Sigmoid colon (tissue), 7 donors: Measurements from ENCODE around the gene POLR3E. TPM values are rescaled to one million over a fixed set of nuclear protein-coding genes. Genes with fewer than 3 reads are reported as not detected.

Experiments used
- DNase-seq: peaks from one replicate; pipeline ENCODE4 v3.0.0-alpha.2; 2019
- H3K27ac ChIP-seq, 4 donors: fragments of 200-600 bp; sonication (generic); one replicate each; pipeline ENCODE4 v1.5.1; 2016 to 2019; ENCODE audit warnings: mild to moderate bottlenecking in 1 of 4
- H3K27me3 ChIP-seq, 3 donors: fragments of 200-600 bp; sonication (generic); one replicate each; pipeline ENCODE4 v1.5.1; 2019; ENCODE audit warnings: mild to moderate bottlenecking in 1 of 3
- H3K36me3 ChIP-seq, 4 donors: fragments of 200-600 bp; sonication (generic); one replicate each; pipeline ENCODE4 v1.5.1; 2016 to 2019
- H3K4me1 ChIP-seq, 4 donors: fragments of 200-600 bp; sonication (generic); one replicate each; pipeline ENCODE4 v1.5.1; 2017 to 2019
- H3K4me3 ChIP-seq, 4 donors: fragments of 200-600 bp; sonication (generic); one replicate each; pipeline ENCODE4 v1.5.1; 2017 to 2019; ENCODE audit warnings: mild to moderate bottlenecking in 2 of 4, moderate library complexity in 1 of 4
- H3K9me3 ChIP-seq, 4 donors: fragments of 200-600 bp in 3 of 4; sonication (generic) in 3 of 4; one replicate each; pipeline versions ENCODE4 v1.5.1 to v1.6.1; 2013 to 2019
- CTCF ChIP-seq, 4 experiments: fragments of 450-650 bp in 3 of 4; fragments of 200-600 bp in 1 of 4; IDR thresholded peaks; one replicate each; pipeline ENCODE4 v1.5.1; 2016 to 2019; ENCODE audit warnings: antibody characterized with exemption in 4 of 4, mild to moderate bottlenecking in 3 of 4, moderate library complexity in 2 of 4
- EP300 ChIP-seq, 4 donors: sonication (generic); formaldehyde crosslinking; IDR thresholded peaks; one replicate each; pipeline ENCODE4 v1.6.1; 2017; ENCODE audit warnings: antibody characterized with exemption in 4 of 4
- POLR2A ChIP-seq, 2 donors: fragments of 450-650 bp; IDR thresholded peaks; one replicate each; pipeline ENCODE4 v1.6.1; 2016; ENCODE audit warnings: antibody characterized with exemption in 2 of 2, mild to moderate bottlenecking in 2 of 2, moderate library complexity in 2 of 2
- POLR2AphosphoS5 ChIP-seq, 4 donors: sonication (generic); formaldehyde crosslinking; IDR thresholded peaks; one replicate each; pipeline ENCODE4 v1.6.1; 2017; ENCODE audit warnings: antibody characterized with exemption in 4 of 4
- WGBS, 2 donors: extraction: QIAGEN DNeasy Blood & Tissue Kit; methylation state at CpG; one replicate each; pipeline ENCODE4 v1.1.7; 2013; 5-methylcytosine and 5-hydroxymethylcytosine counted together
- intact Hi-C: fragments of 100-400 bp; cut with DNase I; formaldehyde crosslinking; loops from one replicate; pipeline ENCODE4 v1.15.1; 2023
- polyA plus RNA-seq, 3 donors: library from polyadenylated mRNA; stranded (reverse); fragments of 200-250 nt; gene quantifications; one replicate each; pipeline ENCODE4 v1.2.3, GENCODE V29; 2013
- total RNA-seq, 4 donors: library from RNA; depleted of rRNA; stranded (reverse); fragments of >200 nt; gene quantifications; one replicate each; pipeline ENCODE4 v1.1.0, GENCODE V29; 2016
- donor health status: healthy with polysubstance abuse.
- donor health status: Bipolar disorder and iron deficiency.
- donor health status: healthy.

Gene POLR3E
- total and polyA plus RNA-seq, 7 donors, result 10.6 to 68.7 (median 39.3) TPM

- 96% methylated on average over 17 of the region's 17 CpGs for WGBS, 2 donors
- H3K4me3 ChIP-seq, result no peak overlapping the region
- H3K27me3 ChIP-seq, result no peaks in the 10 kb centered on the region
- peaks cover 36 to 86% (median 42%) of the 10 kb centered on the region in 4 donors for H3K36me3 ChIP-seq
- peaks cover 0 to 6% (median 2%) of the 10 kb centered on the region in 4 donors for H3K4me1 ChIP-seq
- H3K9me3 ChIP-seq, result no peaks in the 10 kb centered on the region
- intact Hi-C loops, result no loop called here
- TF ChIP-seq POLR2A (IDR thresholded peaks at IDR 0.05) (no peak), CTCF (IDR thresholded peaks at IDR 0.05) (no peak), EP300 (IDR thresholded peaks at IDR 0.05) (no peak), POLR2AphosphoS5 (IDR thresholded peaks at IDR 0.05) (no peak)
- DNase-seq, result no peak
- H3K27ac ChIP-seq, result no peak overlapping the region
These were observed 25.5 kb downstream of the POLR3E start for GRCh38 chr16:22322741-22323140.

GRCh38 chr16:22323173-22323958 is 26.2 kb downstream of the POLR3E start:
- no peaks in the 10 kb centered on the region for H3K9me3 ChIP-seq
- WGBS, 2 donors, result 91% methylated on average over 12 of the region's 12 CpGs
- H3K27ac ChIP-seq, result no peak overlapping the region
- intact Hi-C loops, result no loop called here
- no peak for DNase-seq
- H3K4me1 ChIP-seq, result peaks cover 0 to 6% (median 2%) of the 10 kb centered on the region in 4 donors
- TF ChIP-seq CTCF (IDR thresholded peaks at IDR 0.05) (no peak), POLR2A (IDR thresholded peaks at IDR 0.05) (no peak)
- H3K4me3 ChIP-seq, result no peak overlapping the region
- no peaks in the 10 kb centered on the region for H3K27me3 ChIP-seq
- H3K36me3 ChIP-seq, result peaks cover 37 to 86% (median 45%) of the 10 kb centered on the region in 4 donors

DNA sequence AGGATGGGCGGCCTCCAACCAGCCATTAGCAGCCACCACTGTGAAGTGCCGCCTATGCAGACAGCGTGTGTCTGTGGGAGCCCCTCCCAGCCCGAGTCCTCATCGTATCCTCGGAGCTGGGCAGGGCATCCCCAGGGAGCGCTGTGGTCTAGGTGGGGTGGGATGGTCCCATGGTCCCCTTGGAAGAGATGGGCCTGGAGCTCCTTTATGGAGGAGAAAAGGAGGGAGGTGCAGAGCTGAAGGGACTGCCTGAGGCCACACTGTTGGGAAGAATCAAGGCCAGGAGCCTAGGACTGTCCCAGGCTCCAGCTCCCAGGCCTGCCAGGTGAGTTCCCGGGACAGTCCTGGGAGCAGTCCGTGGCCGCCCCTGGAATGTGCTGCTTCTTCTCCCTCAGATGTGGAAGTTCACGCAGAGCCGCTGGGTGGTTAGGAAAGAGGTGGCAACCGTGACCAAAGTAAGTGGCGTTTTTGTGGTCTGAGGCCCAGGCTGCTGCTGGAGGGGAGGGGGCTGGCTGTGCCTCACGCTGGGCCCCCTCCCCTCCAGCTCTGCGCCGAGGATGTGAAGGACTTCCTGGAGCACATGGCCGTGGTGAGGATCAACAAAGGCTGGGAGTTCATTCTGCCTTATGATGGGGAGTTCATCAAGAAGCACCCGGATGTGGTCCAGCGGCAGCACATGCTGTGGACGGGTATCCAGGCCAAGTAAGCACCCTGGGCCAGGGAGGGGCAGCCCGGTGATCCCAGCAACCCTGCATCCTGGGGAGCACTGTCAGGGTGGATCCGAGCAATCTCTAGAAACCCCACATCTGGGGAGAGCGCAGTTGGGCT is 27.0 kb downstream of the POLR3E start:
- no peaks in the 10 kb centered on the region for H3K27me3 ChIP-seq
- TF ChIP-seq CTCF (IDR thresholded peaks at IDR 0.05) (no peak), POLR2AphosphoS5 (IDR thresholded peaks at IDR 0.05) (no peak), EP300 (IDR thresholded peaks at IDR 0.05) (no peak), POLR2A (IDR thresholded peaks at IDR 0.05) (no peak)
- peaks cover 0 to 6% (median 2%) of the 10 kb centered on the region in 4 donors for H3K4me1 ChIP-seq
- intact Hi-C loops, result no loop called here
- no peak overlapping the region for H3K4me3 ChIP-seq
- H3K36me3 ChIP-seq, result peaks cover 37 to 86% (median 48%) of the 10 kb centered on the region in 4 donors
- WGBS, 2 donors, result 94% methylated on average over 24 of the region's 24 CpGs
- H3K9me3 ChIP-seq, result no peaks in the 10 kb centered on the region
- DNase-seq, result no peak
- H3K27ac ChIP-seq, result no peak overlapping the region

GRCh38 chr16:22324787-22325597 is 27.8 kb downstream of the POLR3E start:
- peaks cover 37 to 79% (median 48%) of the 10 kb centered on the region in 4 donors for H3K36me3 ChIP-seq
- intact Hi-C loops, result no loop called here
- DNase-seq, result no peak
- H3K4me3 ChIP-seq, result no peak overlapping the region
- no peaks in the 10 kb centered on the region for H3K27me3 ChIP-seq
- TF ChIP-seq EP300 (IDR thresholded peaks at IDR 0.05), result no peak
- no peak for TF ChIP-seq CTCF (IDR thresholded peaks at IDR 0.05)
- TF ChIP-seq POLR2A (IDR thresholded peaks at IDR 0.05), result no peak
- H3K27ac ChIP-seq, result no peak overlapping the region
- peaks cover 0 to 10% (median 3%) of the 10 kb centered on the region in 4 donors for H3K4me1 ChIP-seq
- H3K9me3 ChIP-seq, result no peaks in the 10 kb centered on the region
- WGBS, 2 donors, result 93 to 95% methylated on average over 19 of the region's 19 CpGs
